Measurements from ENCODE around the gene TLNRD1. TPM values are rescaled to one million over a fixed set of nuclear protein-coding genes. Genes with fewer than 3 reads are reported as not detected.
"Not testable (repeated sequence)": the region's sequence is repeated elsewhere in the genome, so short reads cannot be mapped to it uniquely, and the experiment has no call there.

TLNRD1 gene
- total RNA-seq, 4 donors from 2014 or later = 20.8 to 57.2 (median 28.2) TPM

GRCh38 chr15:80953953-80954778 lies 46.6 kb upstream of the TLNRD1 start:
- Histone ChIP-seq H3K27me3 (no peaks in the 10 kb centered on the region), H3K4me3 (no peak overlapping the region), H3K36me3 (peaks cover 0 to 10% (median 0%) of the 10 kb centered on the region in 4 donors), H3K9me3 (no peaks in the 10 kb centered on the region), H3K4me1 (no peaks in the 10 kb centered on the region), H3K27ac (no peak overlapping the region)
- intact Hi-C loops (cut with DNase I; ENCODE audit: low total_unique reads) (no loop called here), in situ Hi-C loops (cut with MboI; ENCODE audit: low pct_ligation_motif_present in 1 of 4, low pct_unique_long_range_greater_than_20kb in 1 of 4, low sequenced_read_pairs in 3 of 4) (loop anchor here (25.0 kb wide), 2 partner anchors 167 to 392 kb away; partner anchors contain the start of gene CEMIP (in 2 of the 4))
- TF ChIP-seq POLR2AphosphoS5 (IDR thresholded peaks at IDR 0.05) (no peak), EP300 (IDR thresholded peaks at IDR 0.05; ENCODE audit: low read depth) (no peak)
- no peak for DNase-seq
- 90 to 93% methylated on average over 2 to 9 of the region's 9 CpGs for WGBS, 2 donors (ENCODE audit: low coverage in 1 of 2)

GRCh38 chr15:80955571-80956452 lies 44.9 kb upstream of the TLNRD1 start:
- in situ Hi-C loops (cut with MboI; ENCODE audit: low pct_ligation_motif_present in 1 of 4, low pct_unique_long_range_greater_than_20kb in 1 of 4, low sequenced_read_pairs in 3 of 4) = loop anchor here (25.0 kb wide), 2 partner anchors 169 to 394 kb away; partner anchors contain the start of gene CEMIP (in 2 of the 4)
- H3K4me3 ChIP-seq; H3K4me1 ChIP-seq; H3K9me3 ChIP-seq; H3K36me3 ChIP-seq; intact Hi-C loops (cut with DNase I; ENCODE audit: low total_unique reads); DNase-seq; H3K27me3 ChIP-seq; H3K27ac ChIP-seq: not testable (repeated sequence)
- 91 to 94% methylated on average over 8 to 19 of the region's 19 CpGs for WGBS, 2 donors (ENCODE audit: low coverage in 1 of 2)

GRCh38 chr15:80957556-80957955 lies 43.2 kb upstream of the TLNRD1 start:
- Histone ChIP-seq H3K4me1 (no peaks in the 10 kb centered on the region), H3K27me3 (no peaks in the 10 kb centered on the region), H3K27ac (no peak overlapping the region), H3K36me3 (no peaks in the 10 kb centered on the region), H3K4me3 (no peak overlapping the region), H3K9me3 (no peaks in the 10 kb centered on the region)
- 33 to 96% methylated on average over 1 to 2 of the region's 2 CpGs for WGBS, 2 donors (ENCODE audit: low coverage in 1 of 2)
- TF ChIP-seq CTCF (IDR thresholded peaks at IDR 0.05) = no peak
- no peak for TF ChIP-seq POLR2A (IDR thresholded peaks at IDR 0.05)
- TF ChIP-seq POLR2AphosphoS5 (IDR thresholded peaks at IDR 0.05) = no peak
- TF ChIP-seq EP300 (IDR thresholded peaks at IDR 0.05; ENCODE audit: low read depth) = no peak
- in situ Hi-C loops (cut with MboI; ENCODE audit: low pct_ligation_motif_present in 1 of 4, low pct_unique_long_range_greater_than_20kb in 1 of 4, low sequenced_read_pairs in 3 of 4) = loop anchor here (25.0 kb wide), 2 partner anchors 170 to 395 kb away; partner anchors contain the start of gene CEMIP (in 2 of the 4)
- no peak for DNase-seq
- intact Hi-C loops (cut with DNase I; ENCODE audit: low total_unique reads) = no loop called here

- no peaks in the 10 kb centered on the region for H3K9me3 ChIP-seq
- in situ Hi-C loops (cut with MboI; ENCODE audit: low pct_ligation_motif_present in 1 of 4, low pct_unique_long_range_greater_than_20kb in 1 of 4, low sequenced_read_pairs in 3 of 4) = loop anchor here (25.0 kb wide), 2 partner anchors 171 to 396 kb away; partner anchors contain the start of gene CEMIP (in 2 of the 4)
- no peaks in the 10 kb centered on the region for H3K27me3 ChIP-seq
- DNase-seq = no peak
- no peak overlapping the region for H3K4me3 ChIP-seq
- H3K36me3 ChIP-seq = no peaks in the 10 kb centered on the region
- WGBS, 2 donors (ENCODE audit: low coverage in 1 of 2) = 88 to 90% methylated on average over 2 of the region's 2 CpGs
- no peak for TF ChIP-seq POLR2AphosphoS5 (IDR thresholded peaks at IDR 0.05)
- no peak for TF ChIP-seq EP300 (IDR thresholded peaks at IDR 0.05; ENCODE audit: low read depth)
- no peak for TF ChIP-seq CTCF (IDR thresholded peaks at IDR 0.05)
- no peak for TF ChIP-seq POLR2A (IDR thresholded peaks at IDR 0.05)
- no peak overlapping the region for H3K27ac ChIP-seq
- H3K4me1 ChIP-seq = no peaks in the 10 kb centered on the region
- intact Hi-C loops (cut with DNase I; ENCODE audit: low total_unique reads) = no loop called here
Observed at GRCh38 chr15:80957976-80958375, 42.7 kb upstream of the TLNRD1 start.

All from transverse colon (tissue), 4 donors.